Lower leg skin (tissue), 3 donors: ENCODE measurements around the gene NKAIN1.

ENCODE experiments used
- POLR2A ChIP-seq, 2 donors: fragments of 450-650 bp; IDR thresholded peaks; one replicate each; pipeline ENCODE4 v1.6.1; 2016 to 2017; ENCODE audit warnings: antibody characterized with exemption in 2 of 2, mild to moderate bottlenecking in 1 of 2, moderate library complexity in 1 of 2
- TF ChIP-seq, protein P1 (sequence below), 3 donors: fragments of 450-650 bp; IDR thresholded peaks; one replicate each; pipeline ENCODE4 v1.5.1; 2016; ENCODE audit warnings: antibody characterized with exemption in 3 of 3, mild to moderate bottlenecking in 3 of 3, moderate library complexity in 2 of 3

- TF ChIP-seq, protein P1, sequence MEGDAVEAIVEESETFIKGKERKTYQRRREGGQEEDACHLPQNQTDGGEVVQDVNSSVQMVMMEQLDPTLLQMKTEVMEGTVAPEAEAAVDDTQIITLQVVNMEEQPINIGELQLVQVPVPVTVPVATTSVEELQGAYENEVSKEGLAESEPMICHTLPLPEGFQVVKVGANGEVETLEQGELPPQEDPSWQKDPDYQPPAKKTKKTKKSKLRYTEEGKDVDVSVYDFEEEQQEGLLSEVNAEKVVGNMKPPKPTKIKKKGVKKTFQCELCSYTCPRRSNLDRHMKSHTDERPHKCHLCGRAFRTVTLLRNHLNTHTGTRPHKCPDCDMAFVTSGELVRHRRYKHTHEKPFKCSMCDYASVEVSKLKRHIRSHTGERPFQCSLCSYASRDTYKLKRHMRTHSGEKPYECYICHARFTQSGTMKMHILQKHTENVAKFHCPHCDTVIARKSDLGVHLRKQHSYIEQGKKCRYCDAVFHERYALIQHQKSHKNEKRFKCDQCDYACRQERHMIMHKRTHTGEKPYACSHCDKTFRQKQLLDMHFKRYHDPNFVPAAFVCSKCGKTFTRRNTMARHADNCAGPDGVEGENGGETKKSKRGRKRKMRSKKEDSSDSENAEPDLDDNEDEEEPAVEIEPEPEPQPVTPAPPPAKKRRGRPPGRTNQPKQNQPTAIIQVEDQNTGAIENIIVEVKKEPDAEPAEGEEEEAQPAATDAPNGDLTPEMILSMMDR (IDR thresholded peaks at IDR 0.05): no peak
- TF ChIP-seq POLR2A (IDR thresholded peaks at IDR 0.05): no peak
Observed at GRCh38 chr1:31249854-31250253, 10.2 kb upstream of the NKAIN1 start.
